ENCODE data around the gene VN1R2. TPM values are rescaled to one million over a fixed set of nuclear protein-coding genes. Genes with fewer than 3 reads are reported as not detected.
A peak's percentile ranks its signal among the peaks of the same experiment; 100 is the strongest.
"Not testable (repeated sequence)": the region's sequence is repeated elsewhere in the genome, so short reads cannot be mapped to it uniquely, and the experiment has no call there.

The VN1R2 gene
- total RNA-seq, 1 donor from 2014 or later = not detected

- peaks cover 98% of the 10 kb centered on the region for H3K36me3 ChIP-seq
- no peak for DNase-seq
- TF ChIP-seq CTCF (IDR thresholded peaks at IDR 0.05; ENCODE audit: borderline replicate concordance) = no peak
- no peak overlapping the region for H3K27ac ChIP-seq (replicated peaks)
- H3K4me3 ChIP-seq = no peak overlapping the region
- peaks cover 97% of the 10 kb centered on the region for H3K9me3 ChIP-seq (replicated peaks)
- no peaks in the 10 kb centered on the region for H3K4me1 ChIP-seq
- no peaks in the 10 kb centered on the region for H3K27me3 ChIP-seq (ENCODE audit: low read depth)
- intact Hi-C loops (cut with micrococcal nuclease) = no loop called here
These were observed 11.6 kb upstream of the VN1R2 start for GRCh38 chr19:53246498-53246897.

- Histone ChIP-seq H3K36me3 (peaks cover 36% of the 10 kb centered on the region), H3K27ac (replicated peaks) (peak within 1 kb of the TSS; percentile 92), H3K27me3 (ENCODE audit: low read depth) (no peaks in the 10 kb centered on the region), H3K4me1 (peaks cover 21% of the 10 kb centered on the region), H3K9me3 (replicated peaks) (peaks cover 31% of the 10 kb centered on the region), H3K4me3 (peak within 1 kb of the TSS; percentile 96)
- DNase-seq = peak; percentile 94
- intact Hi-C loops (cut with micrococcal nuclease) = no loop called here
- TF ChIP-seq CTCF (IDR thresholded peaks at IDR 0.05; ENCODE audit: borderline replicate concordance) = no peak
These were observed 3.4 kb upstream of the VN1R2 start, which contains the start of gene ZNF677 for GRCh38 chr19:53254411-53255341. ZNF677 (minus strand) TSS chr19:53254873; CDS start chr19:53251550, 3,323 bp downstream.

- DNase-seq; H3K4me1 ChIP-seq; H3K36me3 ChIP-seq; H3K9me3 ChIP-seq (replicated peaks); H3K27ac ChIP-seq (replicated peaks); intact Hi-C loops (cut with micrococcal nuclease); H3K4me3 ChIP-seq: not testable (repeated sequence)
- peaks cover 51% of the 10 kb centered on the region for H3K27me3 ChIP-seq (ENCODE audit: low read depth)
These were observed 9.5 kb downstream of the VN1R2 start, which contains the start of gene VN1R4 for GRCh38 chr19:53267623-53268022. VN1R4 (minus strand) TSS chr19:53267723; CDS start chr19:53267665, 58 bp downstream.

GRCh38 chr19:53269861-53270260 lies 11.8 kb downstream of the VN1R2 start:
- peaks cover 43% of the 10 kb centered on the region for H3K27me3 ChIP-seq (ENCODE audit: low read depth)
- H3K27ac ChIP-seq (replicated peaks); DNase-seq; H3K4me1 ChIP-seq; H3K4me3 ChIP-seq; H3K36me3 ChIP-seq; H3K9me3 ChIP-seq (replicated peaks); intact Hi-C loops (cut with micrococcal nuclease): not testable (repeated sequence)

- Histone ChIP-seq H3K9me3 (replicated peaks) (no peaks in the 10 kb centered on the region), H3K27ac (replicated peaks) (no peak overlapping the region), H3K27me3 (ENCODE audit: low read depth) (peaks cover 42% of the 10 kb centered on the region), H3K36me3 (no peaks in the 10 kb centered on the region), H3K4me1 (no peaks in the 10 kb centered on the region), H3K4me3 (no peak overlapping the region)
- DNase-seq = no peak
- no peak for TF ChIP-seq CTCF (IDR thresholded peaks at IDR 0.05; ENCODE audit: borderline replicate concordance)
- intact Hi-C loops (cut with micrococcal nuclease) = no loop called here
These were observed 14.0 kb downstream of the VN1R2 start for GRCh38 chr19:53272044-53272443.

- H3K27me3 ChIP-seq (ENCODE audit: low read depth) = peaks cover 67% of the 10 kb centered on the region
- H3K4me1 ChIP-seq = no peaks in the 10 kb centered on the region
- no peak overlapping the region for H3K27ac ChIP-seq (replicated peaks)
- no peak overlapping the region for H3K4me3 ChIP-seq
- no peak for TF ChIP-seq CTCF (IDR thresholded peaks at IDR 0.05; ENCODE audit: borderline replicate concordance)
- H3K36me3 ChIP-seq = no peaks in the 10 kb centered on the region
- H3K9me3 ChIP-seq (replicated peaks) = no peaks in the 10 kb centered on the region
- intact Hi-C loops (cut with micrococcal nuclease) = no loop called here
- DNase-seq = no peak
These were observed 17.4 kb downstream of the VN1R2 start for GRCh38 chr19:53275480-53275879.

DNA sequence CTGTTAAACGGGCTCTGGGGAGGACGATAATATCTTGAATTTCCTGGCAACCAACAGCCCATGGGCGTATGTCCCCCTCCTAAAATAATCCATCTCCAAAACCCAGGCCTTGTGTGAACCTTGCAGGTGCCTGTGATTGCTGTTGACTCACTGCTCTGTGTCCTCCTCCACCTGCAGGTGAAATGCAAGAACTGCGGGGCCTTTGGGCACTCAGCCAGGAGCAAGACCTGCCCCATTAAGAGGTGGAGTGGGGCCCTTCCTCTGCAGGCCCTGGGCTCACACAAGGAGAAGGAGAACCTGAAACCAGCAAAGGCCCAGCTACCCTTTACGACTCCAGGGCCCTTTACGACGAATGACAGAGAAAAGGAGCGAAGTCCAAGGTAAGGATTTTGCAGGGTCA lies 23.9 kb downstream of the VN1R2 start:
- H3K27me3 ChIP-seq (ENCODE audit: low read depth) = peaks cover 30% of the 10 kb centered on the region
- H3K36me3 ChIP-seq; H3K4me1 ChIP-seq; DNase-seq; H3K27ac ChIP-seq (replicated peaks); H3K4me3 ChIP-seq; H3K9me3 ChIP-seq (replicated peaks); intact Hi-C loops (cut with micrococcal nuclease): not testable (repeated sequence)
